ENCODE measurements around the gene AP5Z1. TPM values are rescaled to one million over a fixed set of nuclear protein-coding genes. Genes with fewer than 3 reads are reported as not detected.

The AP5Z1 gene
- total RNA-seq, 1 experiment from 2014 or later, result 38.3 TPM

DNA sequence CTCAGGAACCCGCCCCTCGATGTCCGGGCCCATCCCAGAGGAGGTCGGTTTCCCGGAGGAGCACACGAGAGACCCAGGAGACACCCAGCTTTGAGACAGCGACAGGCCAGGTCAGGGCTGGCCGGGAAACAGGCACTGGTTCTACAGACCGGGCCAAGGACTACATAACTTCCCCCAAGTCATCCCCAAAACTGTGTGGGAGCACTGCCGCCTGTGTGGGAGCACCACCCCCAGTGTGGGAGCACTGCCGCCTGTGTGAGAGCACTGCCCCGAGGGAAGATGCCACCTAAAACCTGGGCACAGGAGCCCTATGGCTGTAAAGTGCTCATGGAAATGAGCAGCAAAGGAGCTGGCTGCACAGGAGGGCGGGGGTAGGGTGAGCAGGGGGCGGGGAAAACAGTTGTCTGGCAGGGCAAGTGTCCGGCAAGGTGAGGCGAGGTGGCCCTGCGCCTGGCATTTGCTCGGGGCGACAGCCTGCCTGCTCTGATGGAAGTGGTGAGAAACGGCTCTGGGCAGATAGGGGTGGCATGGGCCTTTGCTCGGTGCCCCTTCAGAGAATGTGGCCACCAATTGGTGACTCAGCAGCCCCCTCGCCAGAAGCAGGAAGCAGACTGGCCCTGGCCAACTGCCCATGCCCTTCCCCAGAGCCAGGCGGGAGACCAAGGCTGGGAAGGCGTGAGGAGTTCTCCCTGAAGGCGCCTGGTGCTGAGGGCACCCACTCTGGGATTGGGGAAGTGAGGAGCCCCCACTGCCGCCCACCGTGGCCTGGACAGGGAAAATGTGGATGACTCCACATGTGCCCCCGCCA is 60.2 kb downstream of the AP5Z1 start:
- H3K9me3 Mint-ChIP-seq, result no peaks in the 10 kb centered on the region
- peaks cover 0 to 7% of the 10 kb centered on the region in 2 experiments; a peak in 3 of 4 replicates for H3K4me1 Mint-ChIP-seq

More for the DNA sequence above, 60.2 kb downstream of the AP5Z1 start:
- Histone ChIP-seq H3K56ac (ENCODE audit: insufficient read length, low read depth, low read length) (no peak overlapping the region), H3K23me2 (ENCODE audit: insufficient read length, low read depth, low read length, poor library complexity, severe bottlenecking) (no peaks in the 10 kb centered on the region), H3T11ph (ENCODE audit: low read length) (no peak overlapping the region), H3K9ac (ENCODE audit: extremely low read depth, insufficient read length, low read length) (no peak overlapping the region), H3K79me2 (ENCODE audit: insufficient read depth, low read length) (no peaks in the 10 kb centered on the region), H4K5ac (ENCODE audit: insufficient read length, low read depth, low read length) (no peak overlapping the region), H4K91ac (ENCODE audit: insufficient read length, low read depth, low read length) (no peak overlapping the region), H3K4me1 (ENCODE audit: insufficient read depth, low read length) (no peaks in the 10 kb centered on the region), H4K8ac (replicated peaks; ENCODE audit: insufficient read length, low read depth, low read length) (no peak overlapping the region), H3K79me1 (ENCODE audit: insufficient read depth, low read depth, low read length, poor library complexity, severe bottlenecking) (no peaks in the 10 kb centered on the region), H2BK5ac (ENCODE audit: insufficient read length, low read length) (no peak overlapping the region), H2AFZ (ENCODE audit: low read length) (no peak overlapping the region), H2AK5ac (ENCODE audit: insufficient read length, low read length) (no peak overlapping the region), H2BK120ac (ENCODE audit: low read depth, low read length, poor library complexity, severe bottlenecking) (no peak overlapping the region), H2BK15ac (ENCODE audit: low read depth, low read length) (no peak overlapping the region), H3K4me2 (ENCODE audit: insufficient read depth, insufficient read length, low read length) (no peak overlapping the region), H3K23ac (ENCODE audit: insufficient read length, low read depth, low read length) (no peak overlapping the region), H2BK12ac (ENCODE audit: insufficient read length, low read depth, low read length) (no peak overlapping the region), H2BK20ac (ENCODE audit: low read depth, low read length, poor library complexity, severe bottlenecking) (no peak overlapping the region), H4K20me1 (ENCODE audit: control insufficient read depth, insufficient read depth, insufficient read length) (no peaks in the 10 kb centered on the region), H3K9me3 (ENCODE audit: control insufficient read depth, low read depth, low read length) (no peaks in the 10 kb centered on the region), H3K27me3 (ENCODE audit: insufficient read depth, low read length) (no peaks in the 10 kb centered on the region), H3K18ac (ENCODE audit: insufficient read length, low read depth, low read length) (no peak overlapping the region), H3K27ac (ENCODE audit: insufficient read length, low read depth, low read length) (no peak overlapping the region), H3K14ac (ENCODE audit: insufficient read depth, low read length) (no peak overlapping the region), H3K4ac (ENCODE audit: low read depth, low read length) (no peak overlapping the region)
- no CpG with 5 or more reads among the region's 28 CpGs for WGBS (ENCODE audit: extremely low coverage, insufficient read length, low lambda C conversion rate)
- no peak overlapping the region; a peak in 1 of 5 replicates for H3K4me3 Mint-ChIP-seq
- no peak for DNase-seq
- no peaks in the 10 kb centered on the region; the same call in 1 of the 2 replicates for H3K27me3 Mint-ChIP-seq (ENCODE audit: low read depth)
- H3K27ac Mint-ChIP-seq, result no peak overlapping the region
- no peaks in the 10 kb centered on the region for H3K36me3 Mint-ChIP-seq (ENCODE audit: insufficient read depth in 1 of 3, low read depth in 3 of 3)
- TF ChIP-seq CTCF (conservative IDR thresholded peaks at IDR 0.05), result no peak

All from H9 (cell line).